BE2C (cell line): ENCODE data around the gene KRTAP10-10.

Source experiments
- DNase-seq: peaks from one replicate; pipeline ENCODE4 v3.0.0-alpha.2; 2020
- H3K27me3 ChIP-seq: fragments of 250-450 bp; sonication (Bioruptor Pico); 2 replicates; pipeline ENCODE4 v1.5.1; 2020; ENCODE audit warnings: mild to moderate bottlenecking
- H3K36me3 ChIP-seq: fragments of 250-450 bp; sonication (Bioruptor Pico); 2 replicates; pipeline ENCODE4 v1.5.1; 2020; ENCODE audit warnings: mild to moderate bottlenecking
- H3K4me1 ChIP-seq: fragments of 250-450 bp; sonication (Bioruptor Pico); 2 replicates; pipeline ENCODE4 v1.5.1; 2020
- H3K4me3 ChIP-seq: 2 replicates; pipeline ENCODE4 v1.5.1; 2011; ENCODE audit warnings: low read depth, low read length
- H3K9me3 ChIP-seq: fragments of 250-450 bp; sonication (Bioruptor Pico); 2 replicates; pipeline ENCODE4 v1.5.1; 2020
- CTCF ChIP-seq: IDR thresholded peaks from 2 replicates; pipeline ENCODE4 v1.5.1; 2012; ENCODE audit warnings: mild to moderate bottlenecking, low read depth, low read length

Gene KRTAP10-10

GRCh38 chr21:44612029-44612486 is 25.1 kb upstream of the KRTAP10-10 start, which contains the start of gene KRTAP10-8:
KRTAP10-8 (plus strand) TSS chr21:44612079; CDS start chr21:44612101, 22 bp downstream.
- no peaks in the 10 kb centered on the region for H3K9me3 ChIP-seq
- H3K36me3 ChIP-seq: no peaks in the 10 kb centered on the region
- H3K4me3 ChIP-seq: no peak within 1 kb of the TSS
- no peak for TF ChIP-seq CTCF
- DNase-seq: no peak
- peaks cover 11% of the 10 kb centered on the region for H3K27me3 ChIP-seq
- no peaks in the 10 kb centered on the region for H3K4me1 ChIP-seq

GRCh38 chr21:44612669-44613229 is 24.4 kb upstream of the KRTAP10-10 start:
- TF ChIP-seq CTCF: no peak
- H3K4me1 ChIP-seq: no peaks in the 10 kb centered on the region
- H3K36me3 ChIP-seq: no peaks in the 10 kb centered on the region
- H3K9me3 ChIP-seq: no peaks in the 10 kb centered on the region
- no peak for DNase-seq
- peaks cover 11% of the 10 kb centered on the region for H3K27me3 ChIP-seq
- no peak overlapping the region for H3K4me3 ChIP-seq

GRCh38 chr21:44613386-44614155 is 23.6 kb upstream of the KRTAP10-10 start:
- no peak for TF ChIP-seq CTCF
- Histone ChIP-seq H3K4me3 (no peak overlapping the region), H3K27me3 (peaks cover 11% of the 10 kb centered on the region), H3K36me3 (no peaks in the 10 kb centered on the region), H3K4me1 (no peaks in the 10 kb centered on the region), H3K9me3 (no peaks in the 10 kb centered on the region)
- DNase-seq: no peak

GRCh38 chr21:44614161-44614631 is 23.0 kb upstream of the KRTAP10-10 start:
- TF ChIP-seq CTCF: no peak
- Histone ChIP-seq H3K4me1 (no peaks in the 10 kb centered on the region), H3K27me3 (peaks cover 11% of the 10 kb centered on the region), H3K36me3 (no peaks in the 10 kb centered on the region), H3K9me3 (no peaks in the 10 kb centered on the region), H3K4me3 (no peak overlapping the region)
- DNase-seq: no peak

GRCh38 chr21:44614961-44615391 is 22.2 kb upstream of the KRTAP10-10 start:
- Histone ChIP-seq H3K27me3 (peaks cover 11% of the 10 kb centered on the region), H3K9me3 (no peaks in the 10 kb centered on the region), H3K4me3 (no peak overlapping the region), H3K36me3 (no peaks in the 10 kb centered on the region), H3K4me1 (no peaks in the 10 kb centered on the region)
- no peak for TF ChIP-seq CTCF
- no peak for DNase-seq

GRCh38 chr21:44615466-44615865 is 21.7 kb upstream of the KRTAP10-10 start:
- DNase-seq: no peak
- peaks cover 11% of the 10 kb centered on the region for H3K27me3 ChIP-seq
- no peak overlapping the region for H3K4me3 ChIP-seq
- H3K4me1 ChIP-seq: no peaks in the 10 kb centered on the region
- H3K36me3 ChIP-seq: no peaks in the 10 kb centered on the region
- TF ChIP-seq CTCF: no peak
- H3K9me3 ChIP-seq: no peaks in the 10 kb centered on the region
